Sigmoid colon (tissue), 7 donors: Measurements from ENCODE around the gene NBAS. TPM values are rescaled to one million over a fixed set of nuclear protein-coding genes. Genes with fewer than 3 reads are reported as not detected.
"Not testable (repeated sequence)": the region's sequence is repeated elsewhere in the genome, so short reads cannot be mapped to it uniquely, and the experiment has no call there.

Source experiments
- DNase-seq: peaks from one replicate; pipeline ENCODE4 v3.0.0-alpha.2; 2019
- H3K27ac ChIP-seq, 4 donors: fragments of 200-600 bp; sonication (generic); one replicate each; pipeline ENCODE4 v1.5.1; 2016 to 2019; ENCODE audit warnings: mild to moderate bottlenecking in 1 of 4
- H3K27me3 ChIP-seq, 3 donors: fragments of 200-600 bp; sonication (generic); one replicate each; pipeline ENCODE4 v1.5.1; 2019; ENCODE audit warnings: mild to moderate bottlenecking in 1 of 3
- H3K36me3 ChIP-seq, 4 donors: fragments of 200-600 bp; sonication (generic); one replicate each; pipeline ENCODE4 v1.5.1; 2016 to 2019
- H3K4me1 ChIP-seq, 4 donors: fragments of 200-600 bp; sonication (generic); one replicate each; pipeline ENCODE4 v1.5.1; 2017 to 2019
- H3K4me3 ChIP-seq, 4 donors: fragments of 200-600 bp; sonication (generic); one replicate each; pipeline ENCODE4 v1.5.1; 2017 to 2019; ENCODE audit warnings: mild to moderate bottlenecking in 2 of 4, moderate library complexity in 1 of 4
- H3K9me3 ChIP-seq, 4 donors: fragments of 200-600 bp in 3 of 4; sonication (generic) in 3 of 4; one replicate each; pipeline versions ENCODE4 v1.5.1 to v1.6.1; 2013 to 2019
- CTCF ChIP-seq, 4 experiments: fragments of 450-650 bp in 3 of 4; fragments of 200-600 bp in 1 of 4; IDR thresholded peaks; one replicate each; pipeline ENCODE4 v1.5.1; 2016 to 2019; ENCODE audit warnings: antibody characterized with exemption in 4 of 4, mild to moderate bottlenecking in 3 of 4, moderate library complexity in 2 of 4
- EP300 ChIP-seq, 4 donors: sonication (generic); formaldehyde crosslinking; IDR thresholded peaks; one replicate each; pipeline ENCODE4 v1.6.1; 2017; ENCODE audit warnings: antibody characterized with exemption in 4 of 4
- POLR2A ChIP-seq, 2 donors: fragments of 450-650 bp; IDR thresholded peaks; one replicate each; pipeline ENCODE4 v1.6.1; 2016; ENCODE audit warnings: antibody characterized with exemption in 2 of 2, mild to moderate bottlenecking in 2 of 2, moderate library complexity in 2 of 2
- POLR2AphosphoS5 ChIP-seq, 4 donors: sonication (generic); formaldehyde crosslinking; IDR thresholded peaks; one replicate each; pipeline ENCODE4 v1.6.1; 2017; ENCODE audit warnings: antibody characterized with exemption in 4 of 4
- WGBS, 2 donors: extraction: QIAGEN DNeasy Blood & Tissue Kit; methylation state at CpG; one replicate each; pipeline ENCODE4 v1.1.7; 2013; 5-methylcytosine and 5-hydroxymethylcytosine counted together
- intact Hi-C: fragments of 100-400 bp; cut with DNase I; formaldehyde crosslinking; loops from one replicate; pipeline ENCODE4 v1.15.1; 2023
- polyA plus RNA-seq, 3 donors: library from polyadenylated mRNA; stranded (reverse); fragments of 200-250 nt; gene quantifications; one replicate each; pipeline ENCODE4 v1.2.3, GENCODE V29; 2013
- total RNA-seq, 4 donors: library from RNA; depleted of rRNA; stranded (reverse); fragments of >200 nt; gene quantifications; one replicate each; pipeline ENCODE4 v1.1.0, GENCODE V29; 2016
- donor health status: healthy with polysubstance abuse.
- donor health status: Bipolar disorder and iron deficiency.
- donor health status: healthy.

Gene NBAS
- total and polyA plus RNA-seq, 7 donors = 3.9 to 53.2 (median 41.9) TPM

- no peak for DNase-seq
- TF ChIP-seq POLR2AphosphoS5 (IDR thresholded peaks at IDR 0.05) = no peak
- no peak for TF ChIP-seq CTCF (IDR thresholded peaks at IDR 0.05)
- no peak for TF ChIP-seq EP300 (IDR thresholded peaks at IDR 0.05)
- TF ChIP-seq POLR2A (IDR thresholded peaks at IDR 0.05) = no peak
- no peaks in the 10 kb centered on the region for H3K4me1 ChIP-seq
- H3K27ac ChIP-seq = no peak overlapping the region
- H3K27me3 ChIP-seq = no peaks in the 10 kb centered on the region
- no peaks in the 10 kb centered on the region for H3K9me3 ChIP-seq
- peaks cover 0 to 18% (median 2%) of the 10 kb centered on the region in 4 donors for H3K36me3 ChIP-seq
- 85 to 88% methylated on average over 3 of the region's 3 CpGs for WGBS, 2 donors
- H3K4me3 ChIP-seq = no peak overlapping the region
- intact Hi-C loops = no loop called here
Observed at GRCh38 chr2:15222856-15223255, 338.3 kb downstream of the NBAS start.

- H3K4me3 ChIP-seq = no peak overlapping the region
- H3K27ac ChIP-seq = no peak overlapping the region
Observed at GRCh38 chr2:15220603-15221002, 340.5 kb downstream of the NBAS start.

GRCh38 chr2:15218423-15219086, 342.6 kb downstream of the NBAS start:
- peaks cover 0 to 32% (median 2%) of the 10 kb centered on the region in 4 donors for H3K36me3 ChIP-seq
- 97 to 98% methylated on average over 17 of the region's 17 CpGs for WGBS, 2 donors
- TF ChIP-seq CTCF (IDR thresholded peaks at IDR 0.05) = no peak
- TF ChIP-seq EP300 (IDR thresholded peaks at IDR 0.05) = no peak
- TF ChIP-seq POLR2AphosphoS5 (IDR thresholded peaks at IDR 0.05) = no peak
- no peak for TF ChIP-seq POLR2A (IDR thresholded peaks at IDR 0.05)
- no peak overlapping the region for H3K27ac ChIP-seq
- H3K4me1 ChIP-seq = peaks cover 0 to 5% (median 0%) of the 10 kb centered on the region in 4 donors
- no peak for DNase-seq
- no peak overlapping the region for H3K4me3 ChIP-seq
- no peaks in the 10 kb centered on the region for H3K9me3 ChIP-seq
- no peaks in the 10 kb centered on the region for H3K27me3 ChIP-seq
- intact Hi-C loops = no loop called here

More at GRCh38 chr2:15220603-15221002, 340.5 kb downstream of the NBAS start:
- H3K4me1 ChIP-seq = no peaks in the 10 kb centered on the region
- intact Hi-C loops = no loop called here
- no peak for DNase-seq
- TF ChIP-seq POLR2A (IDR thresholded peaks at IDR 0.05) (no peak), POLR2AphosphoS5 (IDR thresholded peaks at IDR 0.05) (no peak), EP300 (IDR thresholded peaks at IDR 0.05) (no peak), CTCF (IDR thresholded peaks at IDR 0.05) (no peak)
- H3K36me3 ChIP-seq = peaks cover 0 to 39% (median 2%) of the 10 kb centered on the region in 4 donors
- no peaks in the 10 kb centered on the region for H3K27me3 ChIP-seq
- H3K9me3 ChIP-seq = no peaks in the 10 kb centered on the region

- Histone ChIP-seq H3K36me3 (peaks cover 0 to 27% (median 0%) of the 10 kb centered on the region in 4 donors), H3K9me3 (no peaks in the 10 kb centered on the region), H3K27ac (no peak overlapping the region), H3K27me3 (no peaks in the 10 kb centered on the region), H3K4me3 (no peak overlapping the region), H3K4me1 (peaks cover 0 to 5% (median 0%) of the 10 kb centered on the region in 4 donors)
- 92 to 96% methylated on average over 6 of the region's 6 CpGs for WGBS, 2 donors
- intact Hi-C loops = no loop called here
- DNase-seq = no peak
- TF ChIP-seq EP300 (IDR thresholded peaks at IDR 0.05) = no peak
- no peak for TF ChIP-seq POLR2AphosphoS5 (IDR thresholded peaks at IDR 0.05)
- TF ChIP-seq CTCF (IDR thresholded peaks at IDR 0.05) = no peak
Observed at GRCh38 chr2:15212249-15212648, 348.9 kb downstream of the NBAS start.

GRCh38 chr2:15210542-15210941, 350.6 kb downstream of the NBAS start:
- H3K4me1 ChIP-seq, DNase-seq, H3K27me3 ChIP-seq, H3K27ac ChIP-seq, H3K4me3 ChIP-seq, H3K9me3 ChIP-seq, intact Hi-C loops: not testable (repeated sequence)
- peaks cover 0 to 12% (median 0%) of the 10 kb centered on the region in 4 donors for H3K36me3 ChIP-seq
- 99% methylated on average over 1 of the region's 1 CpG for WGBS, 2 donors
